Peyer's patch (tissue), 4 donors: Measurements from ENCODE around the gene SLC22A31.

Source experiments
- CTCF ChIP-seq, 6 experiments: fragments of 450-650 bp in 4 of 6; fragments of 200-600 bp in 2 of 6; sonication (generic) in 1 of 6; IDR thresholded peaks; one replicate each; pipeline ENCODE4 v1.5.1; 2017 to 2019; ENCODE audit warnings: antibody characterized with exemption in 6 of 6, mild to moderate bottlenecking in 3 of 6, moderate library complexity in 1 of 6
- POLR2A ChIP-seq, 2 donors: fragments of 450-650 bp; IDR thresholded peaks; one replicate each; pipeline ENCODE4 v1.5.1; 2017; ENCODE audit warnings: antibody characterized with exemption in 2 of 2, mild to moderate bottlenecking in 2 of 2, moderate library complexity in 2 of 2

- TF ChIP-seq CTCF (IDR thresholded peaks at IDR 0.05) (no peak), POLR2A (IDR thresholded peaks at IDR 0.05) (no peak)
These were observed 30.6 kb downstream of the SLC22A31 start for GRCh38 chr16:89169778-89170177.
